NCI-H187 treated with DMSO at 0.1 percent for 48 hours (cell line): Measurements from ENCODE around the gene MAP2K6.

Experiments
- DNase-seq: peaks from one replicate; lab custom pipeline; 2025; lab: John Stamatoyannopoulos, UW

Gene MAP2K6

GRCh38 chr17:69578385-69578936, 164.0 kb downstream of the MAP2K6 start:
- DNase-seq: no peak

- no peak for DNase-seq
These were observed 165.6 kb downstream of the MAP2K6 start for GRCh38 chr17:69579961-69580677.

GRCh38 chr17:69581061-69581961, 166.8 kb downstream of the MAP2K6 start:
- DNase-seq: no peak

- no peak for DNase-seq
These were observed 173.8 kb downstream of the MAP2K6 start for GRCh38 chr17:69588316-69588715.

- DNase-seq: no peak
These were observed 174.3 kb downstream of the MAP2K6 start for GRCh38 chr17:69588827-69589239.

- no peak for DNase-seq
These were observed 176.2 kb downstream of the MAP2K6 start for GRCh38 chr17:69590671-69591070.

GRCh38 chr17:69592692-69593350, 178.3 kb downstream of the MAP2K6 start:
- no peak for DNase-seq

- DNase-seq: no peak
These were observed 178.8 kb downstream of the MAP2K6 start for GRCh38 chr17:69593351-69593715.

- DNase-seq: no peak
These were observed 179.2 kb downstream of the MAP2K6 start for GRCh38 chr17:69593716-69594115.

- DNase-seq: no peak
These were observed 180.1 kb downstream of the MAP2K6 start for GRCh38 chr17:69594641-69595040.

- DNase-seq: no peak
These were observed 181.6 kb downstream of the MAP2K6 start for GRCh38 chr17:69596141-69596540.

- DNase-seq: no peak
These were observed 183.6 kb downstream of the MAP2K6 start for GRCh38 chr17:69597898-69598692.

GRCh38 chr17:69602972-69603371, 188.5 kb downstream of the MAP2K6 start:
- no peak for DNase-seq
